HepG2 (cell line): ENCODE results near the gene C19orf85. TPM values are rescaled to one million over a fixed set of nuclear protein-coding genes. Genes with fewer than 3 reads are reported as not detected.

Experiments used
- ATAC-seq: fragments of 200-7000 bp; cut with Tn5 transposase; 3 replicates; pipeline ENCODE4 v1.9.1; 2020; ENCODE audit warnings: mild to moderate bottlenecking, moderate library complexity
- BruUV-seq: library from RNA; stranded (reverse); fragments of 400-500 nt; replicated peaks from 2 replicates; lab custom pipeline; 2021; lab: Mats Ljungman, UMichigan
- CTCF ChIA-PET: fragments of 300-600 bp; formaldehyde crosslinking; extraction: SDS; loops from one replicate; lab custom pipeline; 2021; ENCODE audit warnings: low total read pairs, inconsistent platforms, low intra/inter-chr PET ratio; lab: Yijun Ruan, JAX
- POLR2A ChIA-PET: fragments of 350-600 bp; sonication (Branson Sonifier 250); formaldehyde crosslinking; loops from one replicate; lab custom pipeline; 2020; ENCODE audit warnings: antibody characterized with exemption, inconsistent platforms; lab: Yijun Ruan, JAX
- DNase-seq: peaks from one replicate; pipeline ENCODE4 v3.0.0-alpha.2; 2015; ENCODE audit warnings: low spot score
- FAIRE-seq: peaks from 3 replicates; lab custom pipeline; 2011; peaks lifted over from hg19 to GRCh38; lab: Jason Lieb, UNC
- H2AFZ ChIP-seq: one replicate; pipeline ENCODE4 v1.6.1; 2011; ENCODE audit warnings: low read length, inconsistent platforms
- H3K27ac ChIP-seq: fragments of 300-600 bp; 3 replicates; pipeline ENCODE4 v1.8.0; 2011; ENCODE audit warnings: mixed run types, mild to moderate bottlenecking, mixed read lengths, low read length, inconsistent platforms; ENCODE audit not compliant: insufficient read depth; ENCODE audit errors: extremely low read length
- H3K27me3 ChIP-seq, 2 experiments: fragments of 200-600 bp in 1 of 2; 2 replicates in 1 of 2; 3 replicates in 1 of 2; pipeline versions ENCODE4 v1.6.0 to v1.8.0; 2011; ENCODE audit warnings: low read length in 2 of 2, mild to moderate bottlenecking in 2 of 2, moderate library complexity in 2 of 2, inconsistent platforms in 1 of 2; ENCODE audit not compliant: insufficient read depth in 2 of 2, control insufficient read depth in 1 of 2
- H3K36me3 ChIP-seq, 2 experiments: fragments of 200-600 bp in 1 of 2; replicated peaks in 1 of 2; 2 replicates in 1 of 2; 3 replicates in 1 of 2; pipeline versions ENCODE4 v1.5.1 to v1.8.0; 2011; ENCODE audit warnings: low read length in 2 of 2, inconsistent platforms in 1 of 2; ENCODE audit not compliant: insufficient read depth in 2 of 2, control insufficient read depth in 1 of 2
- H3K4me1 ChIP-seq: 2 replicates; pipeline ENCODE4 v1.5.1; 2012; ENCODE audit warnings: low read length, inconsistent platforms; ENCODE audit not compliant: insufficient read depth
- H3K4me2 ChIP-seq: 2 replicates; pipeline ENCODE4 v1.6.0; 2011; ENCODE audit warnings: low read depth, low read length, inconsistent platforms
- H3K4me3 ChIP-seq, 3 experiments: fragments of 200-600 bp in 1 of 3; sonication (generic), shearing (Covaris generic) in 1 of 3; replicated peaks in 1 of 3; 2 replicates each; pipeline ENCODE4 v1.5.1; 2011 to 2016; ENCODE audit warnings: low read length in 3 of 3, inconsistent platforms in 2 of 3, low read depth in 2 of 3, mild to moderate bottlenecking in 2 of 3, control low read depth in 1 of 3, mixed read lengths in 1 of 3; ENCODE audit not compliant: insufficient read depth in 1 of 3
- H3K79me2 ChIP-seq: one replicate; pipeline ENCODE4 v1.6.1; 2011; ENCODE audit warnings: low read length, inconsistent platforms; ENCODE audit not compliant: insufficient read depth
- H3K9ac ChIP-seq: 2 replicates; pipeline ENCODE4 v1.6.0; 2011; ENCODE audit warnings: mild to moderate bottlenecking, low read depth, low read length, inconsistent platforms; ENCODE audit not compliant: insufficient read depth
- H3K9me3 ChIP-seq: 2 replicates; pipeline ENCODE4 v1.5.1; 2012; ENCODE audit warnings: mild to moderate bottlenecking, low read length
- H4K20me1 ChIP-seq: 2 replicates; pipeline ENCODE4 v1.6.0; 2011; ENCODE audit warnings: inconsistent platforms, mild to moderate bottlenecking, low read length, moderate library complexity; ENCODE audit not compliant: insufficient read depth
- E2F5 ChIP-seq: sonication (generic); formaldehyde crosslinking; conservative IDR thresholded peaks from 2 replicates; pipeline ENCODE4 v1.4.0; 2020; ENCODE audit warnings: missing genetic modification reagents
- GTF3A ChIP-seq: sonication (generic); formaldehyde crosslinking; conservative IDR thresholded peaks from 2 replicates; pipeline ENCODE4 v1.4.0; 2020; ENCODE audit warnings: mild to moderate bottlenecking, missing genetic modification reagents
- HOXA7 ChIP-seq: sonication (generic); formaldehyde crosslinking; IDR thresholded peaks from 2 replicates; pipeline ENCODE4 v1.8.1; 2022; ENCODE audit warnings: mild to moderate bottlenecking, missing genetic modification reagents, moderate library complexity
- KAT7 ChIP-seq: IDR thresholded peaks from 2 replicates; pipeline ENCODE4 v1.6.1; 2018; ENCODE audit warnings: borderline replicate concordance, missing compliant biosample characterization
- POLR2AphosphoS2 ChIP-seq: IDR thresholded peaks from 2 replicates; pipeline ENCODE4 v1.6.1; 2011; ENCODE audit warnings: low read depth, low read length, improper control_type of control experiment
- TAF15 ChIP-seq: fragments of 200-400 bp; formaldehyde crosslinking; IDR thresholded peaks from one replicate; pipeline ENCODE4 v1.6.1; 2018; ENCODE audit warnings: mild to moderate bottlenecking, low read depth, low read length; ENCODE audit not compliant: poor library complexity, severe bottlenecking
- THYN1 ChIP-seq: sonication (generic); formaldehyde crosslinking; IDR thresholded peaks from 2 replicates; pipeline ENCODE4 v1.8.1; 2023; ENCODE audit warnings: low read depth, mild to moderate bottlenecking, moderate library complexity, missing genetic modification reagents, borderline replicate concordance
- ZBTB49 ChIP-seq: sonication (generic); formaldehyde crosslinking; IDR thresholded peaks from 2 replicates; pipeline ENCODE4 v1.4.0; 2020; ENCODE audit warnings: missing genetic modification reagents, borderline replicate concordance
- ZFYVE20 ChIP-seq: sonication (generic); formaldehyde crosslinking; IDR thresholded peaks from 2 replicates; pipeline ENCODE4 v1.8.0; 2023; ENCODE audit warnings: low read depth, mild to moderate bottlenecking, moderate library complexity, missing genetic modification reagents, borderline replicate concordance
- ZNF317 ChIP-seq: sonication (generic); formaldehyde crosslinking; IDR thresholded peaks from 2 replicates; pipeline ENCODE4 v1.5.0; 2020; ENCODE audit warnings: mild to moderate bottlenecking, missing genetic modification reagents
- ZNF430 ChIP-seq: sonication (generic); formaldehyde crosslinking; IDR thresholded peaks from 2 replicates; pipeline ENCODE4 v1.9.0; 2021; ENCODE audit warnings: mild to moderate bottlenecking, missing genetic modification reagents
- ZNF772 ChIP-seq: sonication (generic); formaldehyde crosslinking; IDR thresholded peaks from 2 replicates; pipeline ENCODE4 v1.5.0; 2020; ENCODE audit warnings: mild to moderate bottlenecking, missing genetic modification reagents
- WGBS: methylation state at CpG from one replicate; pipeline ENCODE4 v1.1.6; 2017; ENCODE audit warnings: low lambda C conversion rate; 5-methylcytosine and 5-hydroxymethylcytosine counted together
- in situ Hi-C: cut with HindIII; loops from 2 replicates; pipeline ENCODE4 v1.10.0; 2017; ENCODE audit warnings: low pct_unique_long_range_greater_than_20kb; ENCODE audit not compliant: extremely low pct_ligation_motif_present
- intact Hi-C: fragments of 100-400 bp; cut with micrococcal nuclease; formaldehyde crosslinking; loops from one replicate; pipeline ENCODE4 v1.10.0; 2022; ENCODE audit not compliant: unreplicated experiment
- polyA plus RNA-seq, 8 experiments: library from polyadenylated mRNA; depleted of rRNA in 3 of 8; stranded (reverse) in 7 of 8; unstranded in 1 of 8; fragments of >200 nt; fragmentation: Illumina TruSeq in 4 of 8; extraction: Trizol in 4 of 8; gene quantifications; 2 replicates each; pipeline versions ENCODE4 v1.2.1 to v1.2.3, GENCODE V29; 2011 to 2016; ENCODE audit warnings: low read depth in 4 of 8, missing spikeins in 1 of 8, mixed read lengths in 1 of 8; ENCODE audit not compliant: insufficient read depth in 1 of 8
- total RNA-seq, 5 experiments: library from RNA; depleted of rRNA; stranded (reverse); fragments of >200 nt; fragmentation: Illumina TruSeq; extraction: Trizol; gene quantifications; 2 replicates each; pipeline ENCODE4 v1.2.3, GENCODE V29; 2016; ENCODE audit warnings: low read depth in 1 of 5
- TF ChIP-seq, protein P1 (sequence below): sonication (generic); formaldehyde crosslinking; IDR thresholded peaks from 2 replicates; pipeline ENCODE4 v1.5.1; 2020; ENCODE audit warnings: mild to moderate bottlenecking, missing genetic modification reagents, borderline replicate concordance

C19orf85 gene
- total and polyA plus RNA-seq, 2 of the 13 experiments (the other 11 are each of a cell fraction or from before 2014, with no cell fraction given): not detected

DNA sequence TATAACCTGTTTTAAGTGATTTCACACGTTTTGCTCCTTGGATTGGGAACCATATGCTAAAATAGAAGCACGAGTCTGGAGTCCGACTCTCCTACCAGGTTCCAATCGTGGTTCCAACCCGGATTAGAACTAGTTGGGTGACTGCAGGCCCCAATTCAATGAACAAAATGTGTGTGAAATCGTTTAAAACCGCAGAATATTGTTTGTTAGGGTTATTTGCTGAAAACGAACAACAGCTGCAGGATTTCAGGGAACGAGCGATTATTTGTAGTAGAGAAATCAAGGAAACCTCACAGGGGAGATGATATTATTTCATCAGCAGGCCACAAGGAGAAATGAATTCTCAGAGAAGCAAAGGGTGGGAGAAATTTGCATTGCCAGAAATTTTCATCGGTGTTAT, 40.4 kb upstream of the C19orf85 start:
- intact Hi-C loops: no loop called here
- BruUV-seq: no TSS peak
- TF ChIP-seq POLR2AphosphoS2 (no peak), ZBTB49 (CRISPR knock-in tag) (no peak)
- ChIA-PET POLR2A (interaction anchor here (0.9 to 1.9 kb wide), 3 partner anchors 11 to 97 kb away, joined by 3 to 10 read pairs (median 5); partner anchors contain the start of genes FIZ1 and ZNF524), CTCF (interaction anchor here (2.0 kb wide), 1 partner anchor 37 kb away, joined by 24 read pairs; no protein-coding TSS in a partner anchor)
- ATAC-seq (no peak), FAIRE-seq (no peak), DNase-seq (no peak)
- H3K9ac ChIP-seq: no peak overlapping the region
- H3K4me1 ChIP-seq: peaks cover 20% of the 10 kb centered on the region
- H3K4me3 ChIP-seq: no peak overlapping the region
- H4K20me1 ChIP-seq: no peaks in the 10 kb centered on the region
- H2AFZ ChIP-seq: no peak overlapping the region
- in situ Hi-C loops: no loop called here
- H3K79me2 ChIP-seq: no peaks in the 10 kb centered on the region
- no peak overlapping the region for H3K4me2 ChIP-seq
- 27% methylated on average over 11 of the region's 11 CpGs for WGBS
- peaks cover 1 to 29% of the 10 kb centered on the region in 2 experiments; a peak in 4 of 5 replicates for H3K27me3 ChIP-seq
- H3K36me3 ChIP-seq: no peaks in the 10 kb centered on the region
- H3K9me3 ChIP-seq: no peaks in the 10 kb centered on the region
- H3K27ac ChIP-seq: no peak overlapping the region

GRCh38 chr19:55504252-55504603, 39.7 kb upstream of the C19orf85 start:
- BruUV-seq: no TSS peak
- FAIRE-seq: no peak
- Histone ChIP-seq H3K27ac (no peak overlapping the region), H3K4me3 (no peak overlapping the region), H3K4me1 (peaks cover 20% of the 10 kb centered on the region), H3K9ac (no peak overlapping the region), H2AFZ (no peak overlapping the region), H3K36me3 (no peaks in the 10 kb centered on the region), H3K9me3 (no peaks in the 10 kb centered on the region), H3K27me3 (peaks cover 1 to 36% of the 10 kb centered on the region in 2 experiments; a peak in 4 of 5 replicates), H3K79me2 (no peaks in the 10 kb centered on the region), H4K20me1 (no peaks in the 10 kb centered on the region), H3K4me2 (peak overlapping the region; percentile 59)
- ChIA-PET CTCF (interaction anchor here (1.1 to 2.0 kb wide), 3 partner anchors 36 to 363 kb away, joined by 3 to 24 read pairs (median 10); no protein-coding TSS in a partner anchor), POLR2A (interaction anchor here (0.9 to 1.9 kb wide), 8 partner anchors 10 to 276 kb away, joined by 3 to 10 read pairs (median 5); partner anchors contain the start of genes FIZ1, ISOC2, TMEM86B and ZNF524)
- in situ Hi-C loops: no loop called here
- no peak for DNase-seq
- no peak for ATAC-seq
- intact Hi-C loops: no loop called here
- WGBS: 12% methylated on average over 12 of the region's 13 CpGs
- TF ChIP-seq GTF3A (CRISPR knock-in tag) (no peak), E2F5 (CRISPR knock-in tag) (no peak), ZFYVE20 (CRISPR knock-in tag) (no peak), ZNF772 (CRISPR knock-in tag) (no peak), HOXA7 (CRISPR knock-in tag) (no peak), ZNF317 (CRISPR knock-in tag) (no peak), TAF15 (no peak), THYN1 (CRISPR knock-in tag) (no peak), ZNF430 (no peak), KAT7 (CRISPR knock-in tag) (0 out of 2 replicates have a peak, but pooled peaks have one; percentile 1)
- TF ChIP-seq, protein P1, sequence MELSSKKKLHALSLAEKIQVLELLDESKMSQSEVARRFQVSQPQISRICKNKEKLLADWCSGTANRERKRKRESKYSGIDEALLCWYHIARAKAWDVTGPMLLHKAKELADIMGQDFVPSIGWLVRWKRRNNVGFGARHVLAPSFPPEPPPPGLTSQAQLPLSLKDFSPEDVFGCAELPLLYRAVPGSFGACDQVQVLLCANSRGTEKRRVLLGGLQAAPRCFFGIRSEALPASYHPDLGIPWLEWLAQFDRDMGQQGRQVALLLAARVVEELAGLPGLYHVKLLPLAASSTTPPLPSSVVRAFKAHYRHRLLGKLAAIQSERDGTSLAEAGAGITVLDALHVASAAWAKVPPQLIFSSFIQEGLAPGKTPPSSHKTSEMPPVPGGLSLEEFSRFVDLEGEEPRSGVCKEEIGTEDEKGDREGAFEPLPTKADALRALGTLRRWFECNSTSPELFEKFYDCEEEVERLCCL (CRISPR knock-in tag): no peak
